NCI-H345 (cell line): ENCODE results near the gene RHOC.

Source experiments
- DNase-seq: peaks from one replicate; lab custom pipeline; 2025; lab: John Stamatoyannopoulos, UW

The RHOC gene

GRCh38 chr1:112717263-112717873 lies 10.4 kb upstream of the RHOC start:
- DNase-seq: no peak

DNA sequence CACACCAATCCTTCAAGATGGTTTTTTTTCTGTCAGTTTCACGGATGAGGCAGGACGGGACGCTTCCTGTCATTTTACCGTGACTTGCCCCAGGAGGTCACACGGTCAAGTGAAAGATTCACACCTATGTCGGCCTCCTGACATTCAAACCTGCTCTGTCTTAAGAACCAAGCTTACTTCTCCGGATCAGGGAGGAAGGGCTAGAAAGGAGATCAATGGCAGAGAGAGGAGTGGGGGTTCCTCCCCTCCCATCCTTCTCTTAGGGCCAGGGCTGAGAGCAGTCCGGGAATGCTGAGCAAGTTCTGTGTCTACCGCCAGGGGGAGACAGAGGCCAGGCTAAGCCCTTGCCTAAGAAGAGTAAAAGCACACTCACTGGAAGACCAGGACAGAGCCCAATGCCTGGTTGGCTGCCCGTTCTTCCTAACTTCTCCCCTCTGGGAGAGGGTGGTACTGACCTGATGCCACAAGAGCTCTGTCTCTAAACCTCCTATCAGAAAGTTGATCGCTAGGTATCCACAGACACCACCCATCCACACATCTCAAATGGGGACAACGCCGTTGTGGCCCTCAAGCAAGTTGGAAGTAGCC lies 9.3 kb upstream of the RHOC start:
- peak; percentile 88 for DNase-seq

DNA sequence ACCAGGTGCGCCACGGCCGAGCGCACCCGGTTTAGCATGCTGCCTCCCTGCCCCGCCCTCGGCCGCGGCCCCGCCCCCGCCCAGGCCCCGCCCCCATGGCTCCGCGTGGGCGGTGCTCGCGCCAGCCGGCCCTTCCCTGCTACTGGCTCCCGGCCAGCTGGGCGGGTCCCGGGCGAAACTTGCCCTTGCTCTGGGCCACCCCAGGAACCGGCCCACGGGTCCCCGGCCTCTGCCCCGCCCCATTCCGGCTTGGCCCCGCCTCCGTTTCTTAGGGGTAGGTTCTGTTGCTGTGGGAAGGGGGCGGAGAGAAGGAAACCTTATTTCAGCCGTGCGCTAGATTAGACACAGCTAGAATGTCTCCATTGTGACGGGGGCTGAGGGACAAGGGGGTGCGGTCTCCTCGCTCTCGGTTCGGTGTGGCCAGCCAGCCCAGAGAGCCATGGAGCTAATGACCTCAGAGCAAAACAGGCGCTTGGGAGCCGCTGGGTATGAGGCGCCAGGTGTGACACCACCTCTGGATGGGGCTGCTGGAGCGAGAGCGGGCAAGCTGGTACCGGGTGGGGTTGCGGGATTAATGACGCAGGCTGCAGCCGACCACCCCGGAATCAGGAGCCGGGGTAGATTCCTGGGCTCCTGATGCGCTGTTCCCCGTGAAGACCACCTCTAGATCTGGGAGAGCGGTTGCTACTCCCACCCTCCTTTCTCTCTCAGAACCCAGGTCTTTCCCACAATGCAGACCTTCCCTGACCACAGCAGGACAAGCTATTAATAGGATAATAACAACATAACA lies 8.5 kb upstream of the RHOC start, which contains the start of gene PPM1J:
Gene PPM1J, minus strand, starts transcription at position 69 of the 790 bp plus-strand sequence. Its CDS starts 31 bp downstream, at position 38.
- peak; percentile 90 for DNase-seq

- no peak for DNase-seq
Measured at GRCh38 chr1:112714313-112715263, 7.7 kb upstream of the RHOC start.

- no peak for DNase-seq
Measured at GRCh38 chr1:112713466-112714312, 6.8 kb upstream of the RHOC start.

- DNase-seq: no peak
Measured at GRCh38 chr1:112712701-112713128, 5.8 kb upstream of the RHOC start.

- DNase-seq: no peak
Measured at GRCh38 chr1:112712191-112712590, 5.3 kb upstream of the RHOC start.

DNA sequence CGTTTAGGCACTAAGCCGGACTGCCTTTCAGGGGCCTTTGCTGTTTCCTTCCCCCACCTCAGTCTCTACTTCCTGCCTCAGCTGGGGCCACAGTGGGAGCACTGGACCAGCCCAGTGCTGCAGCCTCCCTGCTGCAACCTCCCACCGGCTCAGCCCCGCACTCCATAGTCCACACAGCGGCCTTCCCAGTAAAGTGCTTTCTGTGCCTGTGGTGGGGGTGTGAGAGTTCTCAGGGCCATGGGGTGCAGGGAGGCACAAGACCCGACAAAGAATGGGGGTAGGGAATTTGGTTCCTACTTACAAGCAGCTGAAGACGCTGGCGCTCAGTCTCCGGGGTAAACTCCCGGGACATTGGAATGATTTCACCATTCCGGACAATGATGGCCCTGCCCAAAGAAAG lies 4.7 kb upstream of the RHOC start:
- no peak for DNase-seq

GRCh38 chr1:112711041-112711440 lies 4.1 kb upstream of the RHOC start:
- DNase-seq: no peak

GRCh38 chr1:112710586-112710985 lies 3.7 kb upstream of the RHOC start:
- DNase-seq: no peak

DNA sequence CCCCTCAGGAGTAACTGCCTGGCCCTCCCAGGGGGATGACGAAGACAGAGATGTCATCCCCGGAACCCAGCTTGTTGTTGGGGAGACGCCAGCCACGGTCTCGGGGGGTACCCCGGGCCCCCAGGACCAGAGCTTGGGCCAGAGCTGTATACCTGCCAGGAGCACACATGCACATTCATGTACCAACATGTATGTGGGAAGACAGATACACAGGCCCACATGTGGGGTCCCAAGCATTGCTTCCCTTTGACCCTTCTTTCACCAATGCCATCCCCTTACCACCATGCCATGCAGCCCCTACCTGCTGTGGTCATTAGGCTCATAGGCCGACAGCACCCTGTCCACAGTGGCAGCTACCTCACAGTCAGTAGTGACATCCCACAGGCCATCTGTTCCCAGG lies 3.2 kb upstream of the RHOC start:
- no peak for DNase-seq

- DNase-seq: no peak
Measured at GRCh38 chr1:112708489-112708888, 1.6 kb upstream of the RHOC start.

- DNase-seq: no peak
Measured at GRCh38 chr1:112708002-112708448, 1.1 kb upstream of the RHOC start.

DNA sequence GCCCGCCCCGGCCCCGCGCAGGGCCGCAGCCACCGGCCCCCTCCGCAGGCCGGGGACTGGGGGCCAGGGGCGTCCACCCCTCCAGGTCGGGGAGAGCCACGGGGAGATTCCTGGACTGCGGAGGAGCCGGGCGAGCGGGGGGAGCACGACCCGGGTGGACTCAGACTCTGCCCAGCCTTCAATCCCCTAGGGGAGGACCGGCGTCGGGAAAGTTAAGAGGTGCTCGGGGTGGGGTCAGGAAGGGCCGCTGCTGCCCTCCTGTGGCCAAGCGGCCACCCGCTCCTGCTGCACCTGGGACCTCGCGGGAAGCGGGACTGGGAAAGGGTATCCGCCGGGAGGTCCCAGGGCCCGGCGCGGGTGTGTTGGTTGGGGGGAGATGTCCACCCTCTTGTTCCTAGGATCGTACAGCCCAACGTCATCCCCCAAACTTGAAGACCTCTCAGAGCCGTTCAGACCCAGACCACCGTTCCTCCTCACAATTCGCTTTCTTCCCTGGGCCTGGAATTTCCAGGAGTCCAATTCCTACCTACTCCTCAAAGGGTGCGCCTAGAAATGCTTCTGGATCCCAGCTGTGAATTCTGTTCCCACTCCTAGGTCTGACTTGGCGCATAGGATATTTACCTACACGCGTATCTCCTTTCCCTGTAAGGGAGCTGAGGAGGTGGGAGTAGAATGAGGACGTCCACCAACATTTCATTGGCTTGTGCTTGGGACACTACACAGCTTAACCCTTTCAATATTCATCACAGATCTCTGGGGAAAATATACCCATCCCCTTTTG lies 484 bp upstream of the RHOC start:
- DNase-seq: peak; percentile 82

DNA sequence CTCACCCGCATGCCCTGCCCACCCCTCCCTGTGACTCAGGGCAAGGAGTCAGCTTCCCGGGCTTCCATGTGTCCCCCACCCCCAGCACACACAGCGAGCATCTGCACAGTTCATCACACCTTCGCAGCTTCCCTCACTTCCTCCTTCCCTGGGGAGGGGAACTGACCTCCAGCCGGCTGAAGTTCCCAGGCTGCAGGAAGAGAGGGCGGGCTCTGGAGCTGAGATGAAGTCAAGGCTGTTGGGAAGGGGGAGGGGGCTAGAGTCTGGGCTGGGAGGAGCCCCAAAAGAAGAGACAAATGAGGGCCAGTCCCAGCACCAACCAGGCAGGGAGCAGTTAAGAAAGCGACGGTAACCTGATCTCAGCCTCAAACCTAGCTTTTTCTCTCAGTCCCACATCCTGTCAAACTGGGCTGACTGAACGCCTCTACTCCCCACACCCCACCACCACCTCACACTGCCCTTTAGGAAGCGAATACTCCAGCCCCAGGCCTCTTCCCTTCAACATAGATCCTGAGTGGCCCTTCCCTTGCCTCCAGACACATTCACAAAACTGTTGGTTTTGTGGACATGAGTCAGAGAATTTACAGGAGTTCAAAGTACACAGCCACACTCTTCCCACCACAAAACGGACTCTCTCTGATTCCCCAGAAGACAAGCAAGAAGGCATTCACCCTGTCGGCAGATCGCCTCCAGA lies 1.8 kb downstream of the RHOC start:
- peak; percentile 15 for DNase-seq

DNA sequence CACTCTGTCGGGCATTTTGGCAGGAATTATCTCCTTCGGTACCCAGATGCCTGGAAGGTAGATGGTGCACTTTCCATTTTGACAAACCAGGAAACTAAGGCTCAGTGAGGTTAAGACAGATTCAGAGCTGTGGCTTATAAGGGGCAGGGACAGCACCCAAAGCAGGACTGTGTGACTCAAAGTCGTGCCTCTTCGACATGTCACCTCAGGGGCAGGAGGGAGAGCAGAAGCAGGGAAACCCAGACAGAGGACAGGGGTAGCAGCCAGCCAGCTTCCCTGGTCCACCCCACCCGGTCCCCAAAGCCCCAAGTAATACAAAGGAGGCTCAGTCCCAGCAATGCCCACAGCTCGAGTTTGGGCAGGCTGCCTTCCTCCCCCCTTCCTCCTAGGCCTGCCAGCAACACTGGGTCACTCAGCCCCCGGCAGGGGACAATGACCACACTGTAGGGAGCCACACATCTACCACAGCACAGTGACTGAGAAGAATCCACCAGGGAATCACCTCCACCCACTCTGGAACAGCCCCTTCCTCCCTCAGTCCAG lies 2.5 kb downstream of the RHOC start:
- DNase-seq: no peak

DNA sequence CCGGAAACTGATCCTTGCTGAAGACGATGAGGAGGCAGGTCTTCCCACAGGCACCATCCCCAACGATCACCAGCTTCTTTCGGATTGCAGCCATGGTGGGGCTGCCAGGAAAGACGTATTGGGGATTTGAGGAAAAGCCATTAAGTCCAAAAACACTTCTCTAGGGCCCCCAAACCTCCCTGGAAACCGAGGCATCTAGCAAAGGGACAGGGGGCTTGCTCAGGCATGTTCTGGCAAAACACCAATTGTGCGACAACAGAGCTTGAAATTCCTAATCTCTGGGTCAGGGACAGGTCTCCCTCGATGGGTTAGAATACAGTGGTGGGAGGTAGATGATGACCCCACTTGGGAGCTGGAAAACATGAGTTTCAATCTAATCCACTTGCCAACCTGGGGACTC lies 3.2 kb downstream of the RHOC start:
- no peak for DNase-seq

GRCh38 chr1:112702420-112703261 lies 4.3 kb downstream of the RHOC start:
- DNase-seq: no peak

DNA sequence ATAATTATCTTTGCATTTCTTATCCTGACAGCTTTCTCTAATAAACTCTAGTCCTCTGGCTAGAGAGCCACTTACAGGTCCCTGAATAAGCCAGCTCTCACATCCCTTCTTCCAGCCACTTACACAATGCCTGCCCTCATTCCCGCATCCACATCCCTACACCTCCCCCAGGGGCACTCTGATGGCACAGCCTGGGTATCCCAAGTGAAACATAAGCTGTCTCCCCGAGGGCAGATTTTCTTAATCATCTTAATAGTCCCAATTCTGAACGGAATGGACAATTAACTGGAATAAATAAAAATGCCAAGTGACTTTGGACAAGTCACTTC lies 4.9 kb downstream of the RHOC start:
- DNase-seq: no peak
